Eye (tissue), 1 donor: ENCODE data around the gene PCK1.

Source experiments
- DNase-seq: peaks from one replicate; pipeline ENCODE4 v3.0.0-alpha.2; 2015

The PCK1 gene

DNA sequence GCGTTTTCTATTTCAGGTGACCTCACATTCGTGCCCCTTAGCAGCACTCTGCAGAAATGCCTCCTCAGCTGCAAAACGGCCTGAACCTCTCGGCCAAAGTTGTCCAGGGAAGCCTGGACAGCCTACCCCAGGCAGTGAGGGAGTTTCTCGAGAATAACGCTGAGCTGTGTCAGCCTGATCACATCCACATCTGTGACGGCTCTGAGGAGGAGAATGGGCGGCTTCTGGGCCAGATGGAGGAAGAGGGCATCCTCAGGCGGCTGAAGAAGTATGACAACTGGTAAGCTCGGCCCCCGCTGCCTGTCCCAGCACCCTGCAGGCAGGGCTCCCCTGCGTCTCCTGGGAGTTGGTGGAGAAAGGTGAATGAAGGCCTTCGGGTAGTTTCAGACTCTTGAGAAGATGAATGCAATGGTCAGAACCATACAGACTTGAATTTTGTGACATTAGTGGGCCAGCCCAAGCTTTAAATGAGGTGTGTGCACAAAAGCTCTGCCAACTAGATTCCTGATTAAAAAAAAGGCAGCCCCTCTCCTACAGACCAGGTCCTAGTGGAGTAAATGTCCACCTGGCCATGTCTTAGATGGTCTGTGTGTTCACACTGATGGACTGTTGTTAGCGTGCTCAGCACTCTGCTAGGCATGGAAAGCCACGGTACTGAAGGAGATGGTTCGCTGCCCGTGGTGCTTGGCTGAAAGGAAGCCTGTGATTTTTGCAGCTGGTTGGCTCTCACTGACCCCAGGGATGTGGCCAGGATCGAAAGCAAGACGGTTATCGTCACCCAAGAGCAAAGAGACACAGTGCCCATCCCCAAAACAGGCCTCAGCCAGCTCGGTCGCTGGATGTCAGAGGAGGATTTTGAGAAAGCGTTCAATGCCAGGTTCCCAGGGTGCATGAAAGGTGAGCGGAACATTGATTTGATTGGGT is 708 bp downstream of the PCK1 start:
- no peak for DNase-seq

DNA sequence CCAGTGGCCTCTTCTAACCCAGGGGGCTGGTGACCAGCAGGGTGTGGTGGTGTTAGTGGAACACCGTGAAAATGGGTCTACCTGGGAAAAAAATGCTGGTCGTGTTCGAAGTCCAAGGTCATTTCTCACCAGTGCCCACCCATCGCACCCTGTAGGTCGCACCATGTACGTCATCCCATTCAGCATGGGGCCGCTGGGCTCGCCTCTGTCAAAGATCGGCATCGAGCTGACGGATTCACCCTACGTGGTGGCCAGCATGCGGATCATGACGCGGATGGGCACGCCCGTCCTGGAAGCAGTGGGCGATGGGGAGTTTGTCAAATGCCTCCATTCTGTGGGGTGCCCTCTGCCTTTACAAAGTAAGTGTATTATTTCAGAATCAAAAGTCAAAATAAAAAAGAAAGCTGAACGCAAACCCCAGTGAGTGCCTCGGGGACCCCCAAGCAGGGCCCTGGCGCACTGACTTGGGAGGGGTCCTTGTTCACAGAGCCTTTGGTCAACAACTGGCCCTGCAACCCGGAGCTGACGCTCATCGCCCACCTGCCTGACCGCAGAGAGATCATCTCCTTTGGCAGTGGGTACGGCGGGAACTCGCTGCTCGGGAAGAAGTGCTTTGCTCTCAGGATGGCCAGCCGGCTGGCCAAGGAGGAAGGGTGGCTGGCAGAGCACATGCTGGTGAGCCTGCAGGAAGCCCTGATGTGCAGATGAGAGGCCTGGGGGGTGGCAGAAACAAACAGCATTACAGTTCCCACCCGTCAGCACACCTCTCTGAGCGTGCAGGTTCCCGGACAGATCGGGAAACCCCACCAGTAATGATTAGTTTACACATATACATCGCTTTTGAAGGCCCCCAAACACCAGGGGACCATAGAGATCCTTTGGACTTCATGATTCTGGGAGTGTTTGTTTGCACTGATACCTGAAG is 1.9 kb downstream of the PCK1 start:
- no peak for DNase-seq

DNA sequence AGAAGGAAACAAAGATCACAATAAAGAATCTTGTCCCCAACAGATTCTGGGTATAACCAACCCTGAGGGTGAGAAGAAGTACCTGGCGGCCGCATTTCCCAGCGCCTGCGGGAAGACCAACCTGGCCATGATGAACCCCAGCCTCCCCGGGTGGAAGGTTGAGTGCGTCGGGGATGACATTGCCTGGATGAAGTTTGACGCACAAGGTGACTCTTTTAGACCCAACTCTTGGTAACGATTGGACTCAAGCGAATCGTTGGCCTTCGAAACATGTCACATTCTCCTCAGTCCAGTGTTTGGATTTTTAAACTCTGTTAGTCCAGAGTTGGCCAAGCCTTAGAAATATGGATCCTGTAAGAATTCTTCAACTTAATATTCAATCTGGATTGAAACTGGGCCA is 2.6 kb downstream of the PCK1 start:
- DNase-seq, result no peak

DNA sequence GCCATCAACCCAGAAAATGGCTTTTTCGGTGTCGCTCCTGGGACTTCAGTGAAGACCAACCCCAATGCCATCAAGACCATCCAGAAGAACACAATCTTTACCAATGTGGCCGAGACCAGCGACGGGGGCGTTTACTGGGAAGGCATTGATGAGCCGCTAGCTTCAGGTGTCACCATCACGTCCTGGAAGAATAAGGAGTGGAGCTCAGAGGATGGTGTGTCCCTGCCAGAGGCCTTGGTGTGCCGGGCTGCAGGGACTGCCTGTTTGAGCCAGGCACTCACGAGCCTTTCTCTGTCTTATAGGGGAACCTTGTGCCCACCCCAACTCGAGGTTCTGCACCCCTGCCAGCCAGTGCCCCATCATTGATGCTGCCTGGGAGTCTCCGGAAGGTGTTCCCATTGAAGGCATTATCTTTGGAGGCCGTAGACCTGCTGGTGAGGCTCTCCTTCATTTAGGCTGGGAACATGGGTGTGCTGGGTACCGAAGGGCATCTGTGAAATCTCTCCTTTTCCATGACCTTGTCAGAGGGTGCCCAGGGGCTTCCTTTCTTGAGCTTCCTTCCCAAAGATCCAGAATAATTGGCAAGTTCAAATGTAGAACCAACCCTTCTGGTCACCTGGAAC is 3.4 kb downstream of the PCK1 start:
- DNase-seq, result no peak

DNA sequence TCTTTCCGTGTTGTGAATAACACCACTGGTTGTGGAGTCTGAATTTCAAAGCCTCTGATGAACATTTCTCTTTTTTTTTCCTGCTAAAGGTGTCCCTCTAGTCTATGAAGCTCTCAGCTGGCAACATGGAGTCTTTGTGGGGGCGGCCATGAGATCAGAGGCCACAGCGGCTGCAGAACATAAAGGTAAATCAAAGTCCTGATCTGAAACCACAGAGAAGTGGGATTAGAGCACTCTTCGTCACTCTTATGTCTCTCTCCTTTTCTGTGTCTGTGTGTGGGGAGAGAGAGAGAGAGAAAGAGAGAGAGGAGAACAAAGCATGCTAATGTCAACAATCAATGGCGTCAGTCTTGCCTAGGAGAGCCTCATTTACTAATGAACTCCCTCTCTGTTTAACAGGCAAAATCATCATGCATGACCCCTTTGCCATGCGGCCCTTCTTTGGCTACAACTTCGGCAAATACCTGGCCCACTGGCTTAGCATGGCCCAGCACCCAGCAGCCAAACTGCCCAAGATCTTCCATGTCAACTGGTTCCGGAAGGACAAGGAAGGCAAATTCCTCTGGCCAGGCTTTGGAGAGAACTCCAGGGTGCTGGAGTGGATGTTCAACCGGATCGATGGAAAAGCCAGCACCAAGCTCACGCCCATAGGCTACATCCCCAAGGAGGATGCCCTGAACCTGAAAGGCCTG is 4.2 kb downstream of the PCK1 start:
- no peak for DNase-seq

DNA sequence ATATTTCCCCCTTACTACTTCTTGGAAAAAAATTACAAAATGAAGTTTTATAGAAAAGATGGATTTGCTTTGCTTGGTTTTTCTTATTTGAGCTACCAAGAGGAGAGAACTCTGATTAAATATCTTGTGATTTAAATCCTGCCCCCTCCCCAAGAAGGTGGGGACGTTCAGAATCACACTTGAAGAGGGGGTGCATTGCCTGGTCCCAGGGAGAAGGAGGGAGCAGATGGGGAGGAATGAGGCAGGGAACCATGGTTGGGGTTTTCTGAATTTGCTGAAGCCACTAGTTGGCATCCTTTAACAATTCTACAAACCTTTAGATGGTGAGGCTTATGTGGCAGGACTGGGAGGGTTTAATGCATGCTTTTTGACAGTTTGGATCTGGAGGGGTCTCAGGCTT is 5.5 kb downstream of the PCK1 start:
- DNase-seq, result no peak

DNA sequence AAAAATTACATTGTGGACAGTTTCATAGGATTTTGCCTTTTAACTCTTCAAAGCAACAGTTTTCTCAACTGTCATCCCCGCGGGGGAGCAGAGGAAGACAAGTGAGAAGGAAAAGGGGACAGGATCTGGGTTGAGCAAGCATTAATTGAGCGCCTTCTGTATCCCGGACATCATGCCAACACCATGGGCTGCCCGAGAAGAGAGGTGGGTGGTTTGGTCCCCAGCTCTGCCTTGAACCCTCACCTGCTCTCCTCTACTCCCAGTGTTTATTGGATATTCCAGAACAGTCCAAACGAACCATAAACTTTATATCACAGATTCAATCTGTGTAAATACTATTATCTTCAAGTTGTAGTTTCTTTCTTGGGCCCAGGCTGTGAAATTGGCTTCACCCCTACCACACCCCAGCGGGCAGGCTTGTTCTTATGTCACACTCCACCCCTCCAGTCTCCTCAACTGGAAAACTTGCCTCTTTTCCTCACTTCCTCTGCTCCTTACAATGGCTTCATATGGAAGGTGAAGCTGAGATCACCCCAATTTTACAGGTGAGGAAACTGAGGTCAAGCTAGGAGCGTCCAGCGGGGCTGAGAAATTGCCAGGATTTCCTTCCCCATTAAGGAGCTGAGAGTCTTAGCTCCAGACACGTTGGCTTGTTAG is 6.0 kb downstream of the PCK1 start:
- no peak for DNase-seq

DNA sequence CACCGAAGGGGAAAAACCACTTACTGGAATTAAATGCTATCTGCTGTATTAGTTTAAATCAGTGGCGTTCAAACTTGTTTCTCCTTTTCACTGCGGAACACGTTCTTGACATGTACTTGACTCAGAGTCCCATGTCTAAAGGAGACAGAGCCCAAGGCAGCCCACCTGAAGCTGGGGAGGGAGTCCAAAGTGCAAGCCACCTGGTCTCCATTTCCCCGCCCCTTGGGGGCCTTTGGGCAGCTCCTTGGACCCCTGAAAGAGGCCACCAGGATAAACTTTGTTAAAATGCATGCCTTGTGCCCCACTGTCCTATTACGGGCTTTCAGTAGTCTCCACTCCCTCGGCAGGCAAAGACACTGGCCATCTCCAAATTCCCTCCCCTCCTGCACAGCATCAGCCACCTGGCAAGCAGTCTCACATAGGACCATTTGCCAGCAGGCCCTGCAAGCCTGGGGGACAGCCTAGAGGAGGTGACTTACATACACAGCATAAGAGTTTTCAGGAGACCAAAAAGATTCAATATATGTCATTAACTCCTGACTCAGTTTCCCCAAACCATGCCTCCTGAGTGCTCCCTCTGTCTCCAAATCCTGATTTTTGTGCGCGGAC is 6.7 kb downstream of the PCK1 start:
- DNase-seq, result no peak

DNA sequence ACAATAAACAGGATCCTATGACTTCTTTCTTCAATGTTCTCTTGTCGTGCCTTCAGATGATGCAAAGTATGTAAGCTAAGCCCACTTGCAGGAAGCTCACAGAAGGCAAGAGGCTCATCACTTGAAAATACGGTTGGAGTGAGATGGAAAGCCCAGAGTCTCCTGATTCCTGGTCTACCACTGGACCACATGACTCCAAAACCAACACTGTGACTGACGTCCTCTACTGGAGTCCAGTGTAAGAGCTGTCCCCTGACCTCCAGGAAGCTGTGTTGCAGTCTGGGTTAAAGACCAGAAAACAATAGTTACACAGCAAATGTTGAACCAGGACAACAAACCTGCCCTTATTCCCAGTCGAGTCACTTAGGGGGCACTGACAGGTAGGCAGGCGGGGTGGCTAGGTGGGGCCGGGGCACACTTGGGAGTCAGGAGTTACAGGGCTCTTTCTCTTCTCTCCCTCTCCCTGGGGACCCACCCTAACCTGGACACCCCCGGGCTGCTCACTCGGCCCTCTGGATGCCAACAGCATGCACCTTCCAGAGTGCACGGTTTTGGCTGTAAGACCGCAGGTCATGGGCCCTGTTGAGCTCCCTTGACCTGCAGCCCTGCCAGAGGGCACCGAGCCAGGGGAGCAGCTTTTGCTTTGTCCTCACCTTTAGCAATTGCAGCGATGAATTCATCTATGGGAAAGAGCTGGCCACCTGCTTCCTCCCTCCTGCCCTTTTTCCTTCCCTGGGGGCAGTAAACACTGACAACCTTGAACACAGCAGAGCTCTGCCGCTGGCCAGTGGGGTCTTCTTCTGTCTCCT is 7.4 kb downstream of the PCK1 start:
- DNase-seq, result no peak

DNA sequence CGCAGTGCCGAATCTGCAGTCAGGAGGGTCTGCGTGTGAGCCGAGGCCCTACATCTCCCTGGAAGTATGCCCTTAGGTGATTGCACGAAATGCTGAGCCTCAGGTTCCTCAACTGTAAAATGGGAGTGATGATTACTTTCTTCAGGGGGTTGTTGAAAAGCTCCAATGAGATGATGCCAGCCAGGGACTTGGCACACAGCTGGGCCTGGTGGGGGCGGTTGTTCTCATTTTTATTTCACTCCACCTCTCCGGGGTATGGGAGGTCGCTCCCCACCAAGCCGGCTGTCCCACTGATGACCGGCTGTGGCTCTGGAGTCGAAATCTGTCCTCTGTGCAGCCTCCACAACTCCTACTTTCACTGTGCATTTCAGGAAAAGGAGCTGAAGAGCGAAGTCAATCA is 8.1 kb downstream of the PCK1 start:
- DNase-seq, result no peak

DNA sequence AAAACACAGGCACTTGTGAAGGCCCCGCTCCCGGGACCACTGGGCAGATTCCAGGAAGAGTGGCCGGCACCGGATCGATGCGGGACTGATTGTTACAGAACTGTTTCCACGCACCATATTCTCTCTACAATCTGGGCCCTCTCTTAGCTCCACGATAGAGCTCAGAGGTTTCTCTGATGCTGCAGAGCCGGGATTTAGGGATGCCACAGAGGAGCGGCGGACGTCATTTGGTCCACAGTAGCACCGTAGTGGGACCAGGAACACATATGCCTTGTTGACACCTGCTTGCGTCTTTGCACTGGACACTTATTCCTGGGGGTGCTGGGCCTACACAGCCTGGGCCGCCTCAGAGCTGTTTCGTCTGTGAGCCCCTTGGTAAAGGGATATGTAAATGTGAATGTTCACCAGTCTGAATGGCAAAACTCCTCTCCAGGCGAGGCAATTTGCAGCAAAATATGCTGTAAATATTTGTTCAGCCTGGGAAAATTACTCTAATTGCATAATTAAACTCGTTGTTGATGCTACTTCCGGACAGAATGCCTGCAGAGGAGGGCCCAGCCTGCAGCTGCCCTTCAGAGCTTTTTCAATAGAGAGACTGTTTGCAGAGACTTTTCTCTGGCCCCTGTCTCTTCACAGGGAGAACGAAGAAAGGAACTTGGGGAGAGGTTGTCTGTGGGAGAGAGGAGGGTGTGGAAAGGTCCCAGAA is 9.4 kb downstream of the PCK1 start:
- no peak for DNase-seq

DNA sequence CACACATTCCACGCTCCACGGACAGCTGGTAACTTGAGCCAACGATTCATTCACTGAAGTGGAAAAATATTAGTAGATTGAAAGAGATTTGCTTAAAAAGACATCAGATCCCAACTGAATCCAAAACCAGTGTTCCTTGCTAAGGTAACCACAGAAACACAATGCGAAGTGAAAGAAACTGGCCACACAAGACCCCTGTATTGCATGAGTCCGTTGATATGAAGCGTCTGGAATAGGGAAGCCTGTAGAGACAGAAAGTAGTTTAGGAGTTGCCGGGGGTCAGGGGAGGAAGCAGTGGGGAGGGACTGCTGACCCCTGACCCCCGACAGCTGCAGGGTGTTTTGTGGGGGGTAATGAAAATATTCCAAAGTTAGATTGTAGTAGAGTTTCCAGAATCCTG is 10.0 kb downstream of the PCK1 start:
- peak; percentile 33 for DNase-seq

DNA sequence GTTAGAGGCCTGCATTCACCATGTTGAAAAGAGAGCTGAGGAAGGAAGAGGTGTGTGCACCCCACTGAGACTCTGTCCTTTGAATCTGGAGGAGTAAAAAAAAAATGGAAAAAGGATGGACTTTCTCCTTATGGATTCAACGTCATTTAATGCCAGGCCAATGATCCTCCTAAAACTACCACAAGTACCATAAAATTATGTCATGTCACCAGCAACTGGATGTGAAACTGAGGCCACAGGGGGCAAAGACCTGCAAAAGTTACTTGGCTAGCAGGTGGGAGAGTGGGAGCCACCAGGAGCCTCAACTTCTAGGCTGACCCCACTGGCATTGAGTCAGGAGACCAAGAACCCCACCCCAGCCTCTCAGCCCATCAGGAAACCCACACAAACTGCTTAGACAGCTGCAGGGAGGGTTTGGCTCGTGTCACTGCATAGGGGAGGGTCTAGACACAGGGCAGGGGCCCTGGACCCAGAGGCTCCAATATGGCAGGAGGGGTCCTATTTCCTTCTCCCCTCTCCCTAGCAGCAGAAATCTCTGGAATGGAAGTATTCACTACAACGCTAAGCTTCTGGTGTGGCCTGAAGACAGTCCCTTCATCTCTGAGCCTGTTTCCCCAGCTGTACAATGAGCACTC is 11.0 kb downstream of the PCK1 start:
- DNase-seq, result no peak

DNA sequence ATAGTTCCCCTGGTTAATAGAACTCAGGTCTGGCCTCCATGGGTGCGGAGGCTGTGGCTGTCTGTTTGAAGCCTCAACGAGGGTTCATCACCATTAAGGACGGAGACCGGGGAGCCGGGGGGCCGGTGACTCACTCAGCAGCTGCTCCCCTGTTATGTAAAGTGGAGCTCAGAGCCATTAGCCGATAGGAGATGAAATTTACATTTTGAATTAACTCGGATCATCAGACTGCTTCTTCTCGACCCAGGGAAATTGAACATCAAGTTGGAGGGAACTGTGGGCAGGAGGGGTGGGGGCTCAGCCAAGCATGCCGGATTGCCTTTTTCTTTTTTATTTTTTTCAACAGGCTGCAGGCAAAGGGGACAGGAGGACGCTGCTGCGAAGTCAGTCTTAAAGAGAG is 12.3 kb downstream of the PCK1 start:
- no peak for DNase-seq

DNA sequence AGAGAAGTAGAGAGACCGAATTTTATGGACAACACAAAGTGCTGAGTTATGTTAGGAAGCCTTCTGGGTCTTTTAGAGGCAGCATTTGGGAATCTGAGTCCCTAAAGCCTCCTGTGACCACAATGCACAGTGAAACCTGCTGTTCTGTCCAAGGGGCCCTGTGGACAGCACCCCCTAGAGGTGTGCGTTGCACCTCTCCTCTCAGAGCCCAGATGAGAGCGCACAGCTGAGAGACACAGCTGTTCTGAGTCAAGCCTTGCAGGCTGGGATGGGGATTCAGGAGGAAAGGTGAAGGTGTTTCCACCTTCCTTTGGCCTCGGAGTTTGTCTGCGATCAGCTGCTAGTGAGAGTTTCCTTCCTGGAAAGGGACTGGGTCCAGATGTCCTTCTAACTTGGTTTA is 13.0 kb downstream of the PCK1 start:
- no peak for DNase-seq

DNA sequence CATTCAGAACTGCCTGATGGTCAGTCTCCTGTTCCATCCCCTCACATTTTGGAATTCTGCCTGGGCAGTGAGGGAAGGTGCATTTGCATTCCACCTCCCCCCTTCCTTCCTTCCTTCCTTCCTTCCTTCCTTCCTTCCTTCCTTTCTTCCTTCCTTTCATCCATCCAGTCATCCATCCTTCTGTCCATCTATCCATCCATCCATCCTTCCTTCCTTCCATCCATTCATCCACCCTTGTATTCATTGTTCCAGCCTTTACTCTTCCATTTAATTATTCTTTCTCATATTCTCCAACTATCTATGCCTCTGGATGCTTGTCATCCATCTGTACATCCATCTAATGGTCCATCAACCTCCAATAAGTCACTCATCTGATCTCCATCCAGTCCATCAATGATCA is 14.0 kb downstream of the PCK1 start:
- no peak for DNase-seq

DNA sequence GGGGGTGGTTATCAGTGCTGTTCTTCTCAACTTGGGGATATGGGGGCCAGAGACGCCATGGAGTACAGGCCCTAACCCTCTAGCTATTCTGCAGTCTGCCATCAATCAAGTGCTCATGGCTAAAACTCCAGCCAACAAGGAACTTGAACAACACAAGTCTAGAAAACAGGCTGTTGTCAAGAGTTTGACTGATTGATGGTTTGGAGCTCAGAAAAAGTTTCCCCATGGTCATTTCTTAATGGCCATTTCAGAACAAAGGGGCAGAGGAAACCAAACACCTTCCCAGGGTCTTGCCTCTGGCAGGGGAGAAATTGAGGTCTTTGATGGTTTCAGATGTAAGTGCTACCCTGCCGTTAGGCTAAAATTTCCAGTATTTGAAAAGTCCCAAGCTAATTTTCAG is 15.1 kb downstream of the PCK1 start:
- DNase-seq, result no peak

DNA sequence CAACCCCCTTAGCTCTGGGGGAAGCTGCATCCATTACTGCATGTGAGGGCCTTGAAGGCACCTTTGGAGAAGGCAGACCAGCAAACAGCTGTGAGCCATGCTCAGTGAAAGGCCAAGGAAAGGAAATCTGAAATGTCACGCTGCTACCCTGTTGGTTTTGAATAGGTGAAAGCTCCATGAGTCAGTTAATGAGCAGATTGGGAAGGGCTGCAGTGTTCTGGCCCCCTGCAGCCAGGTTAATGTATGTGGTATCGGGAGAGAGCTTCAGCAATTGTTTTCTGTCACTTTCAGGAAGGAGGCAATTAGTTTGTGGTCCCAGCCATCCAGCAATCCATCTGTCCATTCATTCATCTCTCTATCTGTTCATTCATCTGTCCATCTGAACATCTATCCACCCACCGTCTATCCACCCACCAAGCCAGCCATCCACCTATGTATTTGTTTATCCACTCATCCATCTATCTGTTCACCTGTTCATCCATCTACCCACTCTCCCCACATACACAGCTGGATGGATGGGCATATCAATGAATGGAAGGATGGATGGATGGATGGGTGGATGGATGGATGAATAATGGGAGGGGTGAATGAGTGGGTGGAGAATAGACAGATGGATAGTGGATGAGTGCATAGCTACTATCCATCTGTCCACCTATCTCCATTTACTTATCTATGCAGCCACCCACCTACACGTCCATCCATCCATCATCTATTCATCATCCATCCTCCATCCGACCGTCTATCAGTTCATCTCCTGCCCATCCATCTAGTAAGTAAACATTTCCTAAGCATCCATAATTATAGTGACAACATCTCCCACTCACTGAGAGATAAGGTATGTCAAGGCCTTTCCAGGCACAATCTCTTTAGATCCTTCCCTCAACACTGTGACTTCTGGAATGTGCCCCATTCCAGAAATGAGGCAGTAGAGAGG is 16.0 kb downstream of the PCK1 start:
- no peak for DNase-seq
